CD4-positive, alpha-beta T cell treated with Interferon gamma for 1 hour (primary cell): ENCODE results near the gene MOCOS.

ENCODE experiments used
- DNase-seq: peaks from one replicate; pipeline ENCODE4 v3.0.0-alpha.2; 2020

Gene MOCOS

GRCh38 chr18:36179562-36180355 lies 7.5 kb upstream of the MOCOS start:
- no peak for DNase-seq

GRCh38 chr18:36181441-36181840 lies 5.9 kb upstream of the MOCOS start:
- no peak for DNase-seq

- no peak for DNase-seq
Observed at GRCh38 chr18:36181898-36182506, 5.3 kb upstream of the MOCOS start.

- no peak for DNase-seq
Observed at GRCh38 chr18:36183033-36183432, 4.3 kb upstream of the MOCOS start.

GRCh38 chr18:36183987-36184386 lies 3.3 kb upstream of the MOCOS start:
- DNase-seq, result no peak

GRCh38 chr18:36185157-36185556 lies 2.1 kb upstream of the MOCOS start:
- no peak for DNase-seq

GRCh38 chr18:36185901-36186460 lies 1.3 kb upstream of the MOCOS start:
- DNase-seq, result no peak

- no peak for DNase-seq
Observed at GRCh38 chr18:36186461-36187192, 670 bp upstream of the MOCOS start.

GRCh38 chr18:36187826-36188721 lies 777 bp downstream of the MOCOS start:
- DNase-seq, result no peak

- DNase-seq, result no peak
Observed at GRCh38 chr18:36188916-36189315, 1.6 kb downstream of the MOCOS start.

- no peak for DNase-seq
Observed at GRCh38 chr18:36189486-36189885, 2.2 kb downstream of the MOCOS start.

GRCh38 chr18:36191286-36191685 lies 4.0 kb downstream of the MOCOS start:
- no peak for DNase-seq

- DNase-seq, result no peak
Observed at GRCh38 chr18:36191711-36192110, 4.4 kb downstream of the MOCOS start.

- no peak for DNase-seq
Observed at GRCh38 chr18:36194600-36195315, 7.5 kb downstream of the MOCOS start.

GRCh38 chr18:36195427-36196122 lies 8.3 kb downstream of the MOCOS start:
- no peak for DNase-seq

- DNase-seq, result no peak
Observed at GRCh38 chr18:36196238-36196995, 9.1 kb downstream of the MOCOS start.

- no peak for DNase-seq
Observed at GRCh38 chr18:36197511-36198166, 10.3 kb downstream of the MOCOS start.

GRCh38 chr18:36199691-36200295 lies 12.5 kb downstream of the MOCOS start:
- no peak for DNase-seq

- no peak for DNase-seq
Observed at GRCh38 chr18:36200354-36200771, 13.1 kb downstream of the MOCOS start.
